ENCODE measurements around the gene NYNRIN. TPM values are rescaled to one million over a fixed set of nuclear protein-coding genes. Genes with fewer than 3 reads are reported as not detected.

NYNRIN gene
- total and polyA plus RNA-seq, 2 of the 8 experiments (the other 6 are each of a cell fraction or from before 2014, with no cell fraction given) = 15.2 to 18.3 TPM

- H2BK5ac ChIP-seq (ENCODE audit: low read depth, low read length) = peak overlapping the region; percentile 30; the same call in 1 of the 2 replicates
- H3K79me1 ChIP-seq (ENCODE audit: low read depth, low read length) = no peaks in the 10 kb centered on the region
- no peak for DNase-seq (ENCODE audit: low read depth in 1 of 2, low spot score in 2 of 2)
- H4K8ac ChIP-seq (ENCODE audit: extremely low read depth, insufficient read depth, low read length) = peak overlapping the region; percentile 28; the same call in 1 of the 2 replicates
- no peak overlapping the region for H3K18ac ChIP-seq (ENCODE audit: extremely low read depth, low read length)
- peaks cover 12% of the 10 kb centered on the region; the same call in 1 of the 2 replicates for H3K23me2 ChIP-seq (ENCODE audit: low read depth, low read length)
- H2AFZ ChIP-seq (ENCODE audit: low read length) = no peak overlapping the region
- H2BK120ac ChIP-seq (replicated peaks; ENCODE audit: low read depth, low read length) = no peak overlapping the region
- H3K79me2 ChIP-seq (ENCODE audit: control insufficient read depth in 1 of 2, insufficient read depth in 2 of 2, low read length in 2 of 2) = no peaks in the 10 kb centered on the region
- H3K4ac ChIP-seq (replicated peaks; ENCODE audit: insufficient read length, low read depth, low read length) = no peak overlapping the region
- peak overlapping the region; percentile 68 to 80 (median 78); a peak in 5 of 8 replicates for H3K4me3 ChIP-seq (ENCODE audit: extremely low read depth in 1 of 4, insufficient read depth in 2 of 4, low read depth in 3 of 4, low read length in 4 of 4)
- H3K9ac ChIP-seq (replicated peaks in 1 of 4; ENCODE audit: extremely low read depth in 1 of 4, low read depth in 3 of 4, low read length in 3 of 4) = peak overlapping the region in 1 of 4 experiments; percentile 31; a peak in 1 of 7 replicates
- WGBS, 2 experiments (ENCODE audit: extremely low coverage in 1 of 2, insufficient coverage in 1 of 2, insufficient read length in 1 of 2, insufficient replicate concordance in 2 of 2, low coverage in 1 of 2, low lambda C conversion rate in 2 of 2, missing lambda C conversion rate in 1 of 2) = 69% methylated on average over 4 of the region's 4 CpGs; no CpG with 5 or more reads in 1 of the 2 experiments
- no peak for FAIRE-seq
- no peak overlapping the region for H2AK5ac ChIP-seq (ENCODE audit: low read depth, low read length)
- H3K27me3 ChIP-seq (replicated peaks in 1 of 4; ENCODE audit: control insufficient read depth in 3 of 4, extremely low read depth in 1 of 4, insufficient read depth in 3 of 4, low read length in 3 of 4) = peaks cover 0 to 3% (median 0%) of the 10 kb centered on the region in 4 experiments; a peak in 1 of 7 replicates
- H2BK20ac ChIP-seq (ENCODE audit: low read length) = no peak overlapping the region
- H3K4me2 ChIP-seq (ENCODE audit: insufficient read depth in 1 of 2, low read depth in 2 of 2, low read length in 2 of 2) = peak overlapping the region; percentile 93 to 98
- H4K5ac ChIP-seq (ENCODE audit: insufficient read length, low read depth, low read length) = no peak overlapping the region
- H3K9me3 ChIP-seq (ENCODE audit: insufficient read depth in 2 of 2, low read depth in 1 of 2, low read length in 1 of 2) = no peaks in the 10 kb centered on the region
- H3K36me3 ChIP-seq (ENCODE audit: control insufficient read depth in 2 of 4, insufficient read depth in 4 of 4, low read length in 3 of 4) = no peaks in the 10 kb centered on the region
- POLR2A ChIA-PET (ENCODE audit: partially characterized antibody) = interaction anchor here (0.9 to 3.4 kb wide), 3 partner anchors 9 to 30 kb away, joined by 3 to 20 read pairs (median 6); partner anchors contain the start of genes CBLN3 and KHNYN
- no peak overlapping the region for H3K23ac ChIP-seq (ENCODE audit: insufficient read length)
- no peak overlapping the region for H3K56ac ChIP-seq (replicated peaks; ENCODE audit: insufficient read length, low read depth, low read length)
- H2BK12ac ChIP-seq (ENCODE audit: low read depth, low read length) = peak overlapping the region; percentile 39; the same call in 1 of the 2 replicates
- H3K4me1 ChIP-seq (replicated peaks in 1 of 4; ENCODE audit: control insufficient read depth in 3 of 4, insufficient read depth in 4 of 4, low read length in 3 of 4) = peaks cover 0 to 14% (median 10%) of the 10 kb centered on the region in 4 experiments
- CTCF ChIA-PET (ENCODE audit: partially characterized antibody) = interaction anchor here (0.6 to 10.7 kb wide), 8 partner anchors 13 to 68 kb away, joined by 3 to 69 read pairs (median 3); no protein-coding TSS in a partner anchor
- H2BK15ac ChIP-seq (ENCODE audit: low read length) = no peak overlapping the region
- peaks cover 0 to 2% of the 10 kb centered on the region in 2 experiments for H4K20me1 ChIP-seq (replicated peaks in 1 of 2; ENCODE audit: control insufficient read depth in 1 of 2, insufficient read depth in 2 of 2, low read length in 2 of 2)
- no peak overlapping the region for H3K14ac ChIP-seq (ENCODE audit: insufficient read length)
- H3K27ac ChIP-seq (ENCODE audit: low read depth, low read length) = no peak overlapping the region
- H4K91ac ChIP-seq (replicated peaks; ENCODE audit: insufficient read length, low read length) = no peak overlapping the region
- TF ChIP-seq BACH1 (IDR thresholded peaks at IDR 0.05; ENCODE audit: low read length) (no peak), POLR2A (IDR thresholded peaks at IDR 0.05; ENCODE audit: control extremely low read depth in 1 of 2, low read depth in 2 of 2, low read length in 2 of 2) (no peak), TEAD4 (IDR thresholded peaks at IDR 0.05; ENCODE audit: low read depth, low read length) (no peak), CBX5 (IDR thresholded peaks at IDR 0.05; ENCODE audit: low read depth, low read length) (no peak), ATF3 (IDR thresholded peaks at IDR 0.05; ENCODE audit: insufficient read depth, low read depth, low read length) (no peak), TAF1 (IDR thresholded peaks at IDR 0.05; ENCODE audit: low read depth, low read length) (no peak), GABPA (IDR thresholded peaks at IDR 0.05; ENCODE audit: borderline replicate concordance, insufficient read depth, low read length) (no peak), SRF (IDR thresholded peaks at IDR 0.05; ENCODE audit: low read depth, low read length) (no peak), USF2 (IDR thresholded peaks at IDR 0.05; ENCODE audit: low read length) (no peak), CREB1 (IDR thresholded peaks at IDR 0.05) (no peak)
These were observed 1.4 kb downstream of the NYNRIN start for GRCh38 chr14:24399999-24400718.

Measured in H1 (cell line).